GM12891 (cell line): ENCODE measurements around the gene NADSYN1.
"Not testable (repeated sequence)": the region's sequence is repeated elsewhere in the genome, so short reads cannot be mapped to it uniquely, and the experiment has no call there.

ENCODE experiments used
- DNase-seq: peaks from one replicate; pipeline ENCODE4 v3.0.0; 2011; ENCODE audit warnings: low spot score; ENCODE audit not compliant: insufficient read length
- FAIRE-seq: peaks from 2 replicates; lab custom pipeline; 2011; peaks lifted over from hg19 to GRCh38; lab: Jason Lieb, UNC
- PAX5 ChIP-seq: IDR thresholded peaks from 2 replicates; pipeline ENCODE4 v1.6.1; 2011; ENCODE audit warnings: low read length, moderate library complexity, mild to moderate bottlenecking; ENCODE audit not compliant: insufficient read depth, severe bottlenecking
- POLR2A ChIP-seq: IDR thresholded peaks from 2 replicates; pipeline ENCODE4 v1.6.1; 2011; ENCODE audit warnings: low read depth, low read length, control low read depth
- POLR2AphosphoS5 ChIP-seq: IDR thresholded peaks from 2 replicates; pipeline ENCODE4 v1.6.1; 2011; ENCODE audit warnings: low read depth, low read length, control low read depth
- POU2F2 ChIP-seq: IDR thresholded peaks from 2 replicates; pipeline ENCODE4 v1.6.1; 2011; ENCODE audit warnings: low read depth, mild to moderate bottlenecking, control low read depth, low read length, moderate library complexity
- SPI1 ChIP-seq: IDR thresholded peaks from 2 replicates; pipeline ENCODE4 v1.6.1; 2011; ENCODE audit warnings: low read depth, low read length, control low read depth
- TAF1 ChIP-seq: IDR thresholded peaks from 2 replicates; pipeline ENCODE4 v1.6.1; 2011; ENCODE audit warnings: low read depth, low read length, control low read depth

The NADSYN1 gene

GRCh38 chr11:71421392-71421950, 31.5 kb upstream of the NADSYN1 start:
- DNase-seq, result no peak
- no peak for TF ChIP-seq TAF1
- TF ChIP-seq POU2F2, result no peak
- peak; percentile 31; the same call in 1 of the 2 replicates for TF ChIP-seq SPI1
- no peak for TF ChIP-seq POLR2A
- TF ChIP-seq POLR2AphosphoS5, result no peak
- peak; percentile 54 for FAIRE-seq

DNA sequence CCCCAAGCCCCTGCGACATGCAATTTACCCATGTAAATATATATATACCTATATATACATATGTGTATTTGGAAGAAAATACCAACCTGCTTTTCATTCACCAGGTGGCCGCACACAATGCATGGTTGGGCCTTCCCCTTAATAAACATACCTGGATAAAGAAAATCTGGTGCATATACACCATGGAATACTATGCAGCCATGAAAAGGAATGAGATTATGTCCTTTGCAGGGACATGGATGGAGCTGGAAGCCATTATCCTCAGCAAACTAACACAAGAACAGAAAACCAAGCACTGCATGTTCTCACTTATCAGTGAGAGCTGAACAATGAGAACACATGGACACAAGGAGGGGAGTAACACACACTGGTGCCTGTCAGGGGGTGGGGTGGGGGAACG, 30.7 kb upstream of the NADSYN1 start:
- DNase-seq, result not testable (repeated sequence)

GRCh38 chr11:71423181-71423790, 29.7 kb upstream of the NADSYN1 start:
- TF ChIP-seq SPI1 (peak; percentile 60; the same call in 1 of the 2 replicates), POU2F2 (no peak)
- FAIRE-seq (peak; percentile 23), DNase-seq (no peak)

More for the DNA sequence above, 30.7 kb upstream of the NADSYN1 start:
- not testable (repeated sequence) for FAIRE-seq

GRCh38 chr11:71425409-71425808, 27.6 kb upstream of the NADSYN1 start:
- TF ChIP-seq TAF1 (no peak), PAX5 (no peak)
- FAIRE-seq (no peak), DNase-seq (no peak)

GRCh38 chr11:71425860-71426259, 27.1 kb upstream of the NADSYN1 start:
- no peak for TF ChIP-seq POLR2AphosphoS5
- TF ChIP-seq POU2F2, result no peak
- no peak for TF ChIP-seq PAX5
- no peak for TF ChIP-seq POLR2A
- no peak for TF ChIP-seq TAF1
- no peak for TF ChIP-seq SPI1
- DNase-seq (no peak), FAIRE-seq (peak; percentile 83)

- DNase-seq (no peak), FAIRE-seq (peak; percentile 50)
- TF ChIP-seq POU2F2, result no peak
- no peak for TF ChIP-seq PAX5
- no peak for TF ChIP-seq POLR2AphosphoS5
- no peak for TF ChIP-seq TAF1
- no peak for TF ChIP-seq POLR2A
- TF ChIP-seq SPI1, result no peak
Measured at GRCh38 chr11:71426413-71426812, 26.6 kb upstream of the NADSYN1 start.

DNA sequence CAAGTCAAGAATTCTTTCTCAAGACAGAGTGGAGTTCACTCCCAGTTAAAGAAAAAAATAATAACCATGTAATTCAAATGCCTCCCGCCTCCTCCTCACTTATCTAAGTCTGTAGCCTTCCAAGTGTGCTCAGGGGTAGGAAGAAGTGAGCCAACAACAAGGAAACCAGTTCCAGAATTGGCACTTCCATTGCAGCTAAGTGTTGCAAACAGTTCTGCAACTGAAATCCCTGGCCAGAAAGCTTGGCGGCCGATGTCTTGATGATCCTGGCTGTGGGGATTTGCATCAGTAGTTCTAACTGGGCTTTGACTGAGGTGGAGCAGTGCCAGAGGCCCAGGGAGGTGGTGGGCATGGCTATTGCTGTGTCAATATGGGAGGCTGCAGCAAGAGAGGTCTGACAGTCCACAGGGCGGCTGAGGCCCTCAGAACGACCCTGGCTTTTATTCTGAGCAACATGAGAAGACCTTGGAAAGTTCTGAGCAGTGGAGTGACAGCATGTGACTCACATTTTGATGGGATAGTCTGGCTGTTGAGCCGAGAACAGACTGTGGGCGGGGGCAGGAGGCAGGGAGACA, 24.1 kb upstream of the NADSYN1 start:
- FAIRE-seq (no peak), DNase-seq (no peak)
- no peak for TF ChIP-seq SPI1
- no peak for TF ChIP-seq POLR2A
- no peak for TF ChIP-seq POLR2AphosphoS5
- no peak for TF ChIP-seq POU2F2
- TF ChIP-seq TAF1, result no peak
- no peak for TF ChIP-seq PAX5

- DNase-seq, result no peak
Measured at GRCh38 chr11:71429701-71430100, 23.3 kb upstream of the NADSYN1 start.

DNA sequence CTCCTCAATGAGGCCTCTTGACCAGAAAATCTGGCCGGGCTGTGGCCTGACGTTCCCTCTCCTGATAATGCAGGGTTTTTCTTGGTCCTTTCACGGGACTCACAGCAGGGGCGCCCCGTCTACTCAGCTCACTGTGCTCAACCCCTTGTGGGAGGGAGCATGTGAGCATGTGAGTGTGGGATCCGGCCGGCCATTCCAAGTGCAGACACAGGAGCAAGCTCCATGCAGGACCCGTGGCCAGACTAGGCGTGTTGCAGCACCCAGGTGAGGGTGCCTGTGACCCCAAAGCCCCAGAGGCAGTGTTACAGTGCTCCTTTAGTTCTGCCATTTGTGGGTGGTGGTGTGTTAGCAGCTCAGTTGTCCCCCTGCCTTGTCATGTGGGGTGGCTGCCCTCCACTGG, 22.8 kb upstream of the NADSYN1 start:
- no peak for TF ChIP-seq TAF1
- no peak for TF ChIP-seq POU2F2
- no peak for TF ChIP-seq POLR2AphosphoS5
- TF ChIP-seq PAX5, result no peak
- DNase-seq, result no peak
- FAIRE-seq, result no peak

More at GRCh38 chr11:71429701-71430100, 23.3 kb upstream of the NADSYN1 start:
- no peak for FAIRE-seq
- TF ChIP-seq SPI1 (no peak), POLR2AphosphoS5 (no peak), PAX5 (no peak), TAF1 (no peak), POLR2A (no peak), POU2F2 (no peak)

DNA sequence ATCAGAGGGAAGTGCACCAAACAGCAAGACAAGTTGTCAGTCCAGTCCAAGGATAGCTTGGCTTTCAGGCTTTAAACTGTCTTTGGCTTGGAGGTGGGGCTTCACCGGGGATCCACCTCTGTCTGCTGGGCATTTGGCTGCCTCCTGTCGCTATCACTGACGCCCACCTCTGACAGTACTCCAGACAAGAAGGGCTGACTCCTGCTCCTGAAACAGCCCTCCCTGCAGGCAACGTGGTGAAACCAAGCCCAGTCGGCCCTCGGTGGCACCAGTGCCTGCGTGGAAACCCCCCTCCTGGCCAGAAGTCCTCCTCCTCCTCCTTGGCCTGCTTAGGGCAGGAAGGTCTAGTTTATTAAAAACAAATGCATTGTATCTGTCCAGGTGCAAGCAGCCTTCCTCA, 21.7 kb upstream of the NADSYN1 start:
- FAIRE-seq (no peak), DNase-seq (no peak)
- TF ChIP-seq SPI1, result no peak
- no peak for TF ChIP-seq PAX5
- TF ChIP-seq POLR2A, result no peak
- no peak for TF ChIP-seq POU2F2
- no peak for TF ChIP-seq TAF1
- no peak for TF ChIP-seq POLR2AphosphoS5
